Renal pelvis (tissue), 4 donors: Measurements from ENCODE around the gene AMN. TPM values are rescaled to one million over a fixed set of nuclear protein-coding genes. Genes with fewer than 3 reads are reported as not detected.
"Not testable (repeated sequence)": the region's sequence is repeated elsewhere in the genome, so short reads cannot be mapped to it uniquely, and the experiment has no call there.

Source experiments
- DNase-seq: peaks from one replicate; pipeline ENCODE4 v3.0.0-alpha.2; 2013
- polyA plus RNA-seq, 3 donors: library from polyadenylated mRNA; unstranded; fragments of 120-200 nt; gene quantifications; one replicate each; pipeline ENCODE4 v1.2.1, GENCODE V29; 2013; ENCODE audit not compliant: insufficient read length in 3 of 3

Gene AMN
- polyA plus RNA-seq, 3 donors = 43.3 to 50.0 (median 47.3) TPM

- DNase-seq = not testable (repeated sequence)
Observed at GRCh38 chr14:102896735-102897134, 25.7 kb upstream of the AMN start.

DNA sequence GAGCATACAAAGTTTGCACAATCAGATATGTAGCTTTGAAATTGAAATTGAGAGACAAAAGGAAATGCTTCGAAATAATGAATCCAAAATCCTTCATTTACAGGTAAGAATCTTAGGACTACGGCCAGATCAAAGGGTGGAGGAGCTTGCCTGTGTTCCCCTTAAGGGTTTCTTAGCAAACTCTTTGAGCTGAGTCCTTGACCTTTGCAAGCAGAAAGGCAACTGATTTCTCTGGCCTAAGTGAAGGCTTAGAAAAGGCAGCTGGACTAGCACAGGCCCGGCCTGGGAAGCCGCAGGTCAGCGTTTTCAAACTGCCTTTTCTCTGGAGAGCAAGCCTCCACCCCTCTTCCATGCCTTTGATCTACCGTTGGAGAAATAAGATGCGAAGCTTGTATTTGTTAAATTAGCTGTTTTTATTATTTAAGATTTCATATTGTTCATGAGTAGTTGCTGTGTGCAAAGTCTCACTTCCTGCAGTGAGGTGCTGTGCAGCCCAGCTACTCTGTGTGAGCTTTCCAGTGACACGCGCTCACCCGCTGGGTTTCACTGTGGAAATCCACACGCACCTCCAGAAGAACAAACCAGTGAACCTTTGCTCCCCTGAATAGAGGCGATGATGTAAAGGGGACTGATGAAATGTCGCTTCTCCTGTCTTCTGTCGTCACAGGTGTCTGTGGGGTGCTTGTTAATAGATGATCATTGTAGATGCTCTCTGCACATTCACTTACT is 25.0 kb upstream of the AMN start:
- no peak for DNase-seq

DNA sequence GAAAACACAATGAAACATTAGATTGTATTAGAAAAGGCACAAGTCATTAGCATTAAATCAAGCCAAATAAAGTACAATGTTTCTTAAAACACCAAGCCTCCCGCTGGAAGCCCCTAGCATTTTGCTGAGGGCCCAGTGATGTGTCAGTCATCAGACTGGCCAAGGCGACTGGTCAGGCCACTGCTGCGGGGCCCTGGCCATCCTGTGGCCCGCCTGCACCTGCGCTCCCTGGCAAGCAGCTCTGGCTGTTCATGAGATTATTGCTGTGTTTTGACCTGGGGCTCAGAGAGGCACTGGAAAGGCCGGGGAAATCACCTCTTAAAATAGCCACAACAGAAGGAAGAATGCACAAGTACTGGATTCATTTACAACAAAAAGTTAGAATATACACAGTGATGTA is 24.2 kb upstream of the AMN start:
- DNase-seq = no peak

GRCh38 chr14:102898776-102899515 is 23.5 kb upstream of the AMN start:
- no peak for DNase-seq

DNA sequence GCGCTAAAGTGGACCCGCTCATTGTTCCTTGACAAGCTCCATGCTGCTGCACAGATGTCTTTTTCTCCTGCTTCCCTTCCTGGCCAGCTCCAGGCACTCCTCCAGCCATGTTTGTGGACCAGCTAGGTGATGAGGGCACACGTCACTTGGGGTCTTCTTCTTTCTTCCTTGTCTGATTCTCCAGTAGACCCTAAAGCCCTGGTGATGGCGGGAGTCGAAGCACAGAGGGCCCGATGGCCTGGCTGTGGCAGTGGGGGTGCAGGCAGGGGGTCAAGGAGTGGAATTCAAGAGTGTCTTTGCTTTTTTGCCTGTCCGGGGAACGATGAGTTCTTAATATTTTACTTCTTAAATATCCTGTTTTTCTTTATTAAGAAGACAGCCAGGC is 23.0 kb upstream of the AMN start:
- DNase-seq = no peak

- DNase-seq = no peak
Observed at GRCh38 chr14:102900631-102901571, 21.6 kb upstream of the AMN start.

GRCh38 chr14:102901633-102902032 is 20.8 kb upstream of the AMN start:
- no peak for DNase-seq

DNA sequence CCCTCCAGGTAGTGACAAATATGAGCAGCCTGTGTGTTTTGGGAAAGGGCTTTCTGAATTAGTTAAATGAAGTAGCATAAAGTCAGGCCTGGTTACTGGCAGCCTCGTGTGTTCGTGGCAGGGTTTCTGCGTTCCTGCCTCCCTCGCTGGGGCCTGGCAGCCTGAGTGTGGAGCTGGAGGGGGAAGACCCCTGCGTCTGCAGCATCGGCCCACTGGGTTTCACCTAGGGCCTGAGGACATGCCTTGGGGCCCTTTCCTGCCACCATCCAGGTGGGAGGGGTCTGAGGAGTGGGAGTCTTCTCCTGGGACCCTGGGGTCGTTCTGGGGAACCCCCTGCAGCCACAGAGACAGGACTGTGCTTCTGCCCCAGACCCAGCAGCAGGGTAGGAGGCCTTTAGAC is 20.4 kb upstream of the AMN start:
- no peak for DNase-seq

DNA sequence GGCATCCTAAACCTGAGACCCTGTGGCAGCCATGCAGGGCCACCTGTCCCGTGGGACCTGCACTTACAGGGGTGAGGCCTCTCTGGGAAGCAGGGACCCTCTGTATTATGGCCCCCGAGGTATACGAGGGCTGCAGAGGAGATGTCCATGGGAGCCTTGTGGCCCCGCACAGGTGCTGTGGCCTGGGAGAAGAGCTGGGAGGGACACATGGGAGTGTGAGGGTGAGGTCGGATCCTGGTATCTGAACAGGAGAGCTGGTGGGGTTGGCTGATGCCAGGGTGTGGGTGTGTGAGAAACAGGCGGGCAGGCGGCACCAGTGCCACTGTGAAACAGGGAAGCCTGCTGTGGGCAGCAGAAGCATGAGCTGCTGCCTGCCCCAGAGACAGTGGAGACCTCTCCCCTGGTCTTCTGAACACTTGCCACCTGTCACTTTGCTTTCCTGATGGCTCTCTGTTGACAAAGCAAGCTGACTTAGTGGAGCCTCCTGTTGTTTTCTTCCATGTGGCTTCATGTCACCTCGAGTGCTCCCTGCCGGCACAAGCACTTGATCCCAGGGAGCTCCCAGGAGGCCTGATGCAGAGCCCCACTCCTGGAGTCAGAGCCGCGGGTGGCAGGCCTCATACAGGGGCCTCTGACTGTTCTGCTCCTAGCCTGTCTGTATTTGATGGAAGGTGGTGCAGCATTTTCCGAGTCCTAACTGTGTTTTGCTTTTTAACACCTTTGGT is 19.8 kb upstream of the AMN start:
- no peak for DNase-seq

DNA sequence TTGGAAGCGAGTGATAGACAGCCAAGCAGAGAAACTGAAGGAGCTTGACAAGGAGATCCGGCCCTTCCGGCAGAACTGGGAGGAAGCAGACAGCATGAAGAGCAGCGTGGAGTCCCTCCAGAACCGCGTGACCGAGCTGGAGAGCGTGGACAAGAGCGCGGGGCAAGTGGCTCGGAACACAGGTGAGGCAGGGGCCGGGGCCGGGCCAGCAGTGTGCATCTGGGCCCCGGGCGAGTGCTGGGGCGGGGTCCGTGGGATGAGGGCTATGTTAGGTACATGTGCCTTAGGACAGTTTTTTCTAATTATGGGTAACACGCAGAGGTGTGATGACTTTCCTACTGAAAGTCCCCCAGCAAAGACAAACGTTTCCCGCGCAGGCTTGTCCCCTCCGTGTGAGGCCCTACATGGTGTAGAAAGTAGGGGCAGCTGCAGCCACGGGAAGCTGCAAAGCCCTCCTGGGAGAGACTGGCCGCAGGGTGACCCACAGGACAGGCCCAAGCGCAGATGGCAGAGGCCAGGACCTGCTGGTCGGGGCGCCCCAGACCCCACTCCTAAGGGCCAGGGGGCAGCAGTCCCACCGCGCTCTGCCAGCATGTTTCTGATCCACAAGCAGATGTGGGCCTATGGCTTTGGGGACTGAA is 19.1 kb upstream of the AMN start:
- no peak for DNase-seq

- no peak for DNase-seq
Observed at GRCh38 chr14:102903889-102904512, 18.5 kb upstream of the AMN start.

GRCh38 chr14:102905116-102906108 is 17.1 kb upstream of the AMN start:
- DNase-seq = no peak

GRCh38 chr14:102906616-102907302 is 15.7 kb upstream of the AMN start:
- DNase-seq = no peak

DNA sequence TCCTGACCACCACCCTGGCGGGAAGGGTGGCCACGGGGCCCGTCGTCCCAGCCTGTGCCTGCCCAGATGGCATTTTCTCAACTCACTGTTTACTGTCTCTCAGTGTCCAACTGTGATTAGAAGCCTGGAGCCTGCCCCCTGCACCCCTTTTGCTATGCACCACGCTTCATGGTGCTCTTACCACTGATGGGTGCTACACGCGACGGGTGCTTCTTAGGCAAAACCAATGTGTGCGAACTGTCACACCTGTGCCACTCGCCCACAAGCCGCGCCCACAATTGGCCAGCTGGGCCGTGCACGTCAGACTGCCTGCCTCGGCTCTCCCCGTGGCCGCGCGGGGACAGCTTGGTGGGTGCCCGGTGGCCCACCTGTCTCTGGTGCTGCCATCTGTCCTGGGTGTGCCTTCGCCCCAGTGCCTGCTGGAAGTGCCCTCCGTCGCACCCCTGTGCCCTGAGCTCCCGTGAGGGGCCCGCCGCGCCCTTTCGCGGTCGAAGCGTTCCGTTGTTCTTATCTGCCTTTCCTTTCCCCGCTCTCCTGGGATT is 15.1 kb upstream of the AMN start:
- no peak for DNase-seq

DNA sequence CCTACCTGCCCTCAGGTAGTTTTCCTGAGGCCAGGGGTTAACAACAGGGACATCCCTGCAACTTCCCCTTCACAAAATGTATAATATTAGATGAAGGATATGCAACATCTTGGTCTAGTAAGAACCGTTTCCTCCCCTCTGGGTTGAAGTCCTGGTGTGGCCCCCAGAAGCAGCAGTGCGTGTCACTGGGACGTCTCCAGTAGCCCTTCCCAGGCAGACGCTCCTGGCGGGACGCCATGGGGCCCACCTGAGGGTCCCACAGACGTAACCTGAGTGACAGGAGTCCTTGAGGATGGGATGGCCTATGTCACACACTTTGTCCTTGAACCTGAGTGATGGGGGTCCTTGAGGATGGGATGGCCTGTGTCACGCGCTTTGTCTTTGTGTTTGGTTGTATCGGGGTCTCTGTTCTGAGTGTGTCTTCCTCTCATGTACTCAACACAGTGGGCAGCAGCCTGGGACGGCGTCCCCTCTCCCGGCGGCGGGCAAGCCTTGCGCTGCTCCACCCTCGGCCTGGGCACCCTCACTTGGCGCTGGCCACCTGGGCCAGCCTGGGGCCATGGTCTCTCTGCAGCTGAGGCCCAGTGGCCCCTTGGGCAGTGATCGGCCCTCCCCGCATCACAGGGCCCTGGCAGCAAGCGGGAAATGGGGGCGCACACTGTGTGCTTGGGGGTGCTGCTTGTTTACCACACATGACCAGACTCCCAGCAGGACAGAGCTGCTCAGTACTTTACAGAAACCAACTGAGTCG is 14.3 kb upstream of the AMN start:
- no peak for DNase-seq

DNA sequence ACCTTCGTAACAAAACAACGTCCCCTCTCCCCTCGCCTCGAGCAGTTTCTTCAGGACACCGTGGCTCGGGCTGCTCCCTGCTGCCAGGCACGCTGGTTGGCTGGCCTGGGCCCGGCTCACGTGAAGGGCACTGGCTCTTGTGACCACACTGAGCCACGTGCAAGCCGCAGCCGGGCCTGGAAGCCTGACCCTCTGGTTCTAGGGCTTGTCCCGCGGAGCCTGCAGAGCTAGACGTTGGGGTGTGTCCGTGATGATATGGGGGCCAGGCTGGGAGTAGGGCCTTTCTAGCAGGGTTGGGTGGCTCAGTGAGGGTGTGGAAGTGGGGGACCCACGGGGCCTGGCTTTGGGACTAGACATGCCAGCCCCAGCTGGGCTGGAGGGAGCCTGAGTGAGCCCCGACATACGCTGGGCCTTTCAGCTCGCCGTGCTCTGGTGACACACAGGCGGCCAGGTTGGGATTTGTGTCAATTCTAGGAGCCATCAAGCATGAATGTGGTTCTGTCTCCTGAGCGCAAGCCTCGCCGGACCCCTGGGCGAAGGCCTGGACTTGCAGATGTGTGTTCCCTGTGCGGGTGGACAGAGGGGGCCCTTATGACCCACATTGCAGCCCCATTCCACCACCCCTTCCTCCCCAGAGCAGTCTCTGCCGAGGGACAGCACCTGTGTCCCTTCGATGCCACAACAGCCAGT is 13.6 kb upstream of the AMN start:
- DNase-seq = no peak

- no peak for DNase-seq
Observed at GRCh38 chr14:102909462-102909861, 13.0 kb upstream of the AMN start.
